Ishikawa (cell line): ENCODE measurements around the gene SCAMP1.

Experiments used
- CEBPB ChIP-seq: IDR thresholded peaks from 2 replicates; pipeline ENCODE4 v1.6.1; 2012
- CREB1 ChIP-seq: IDR thresholded peaks from 2 replicates; pipeline ENCODE4 v1.6.1; 2012; ENCODE audit warnings: low read depth
- EGR1 ChIP-seq: IDR thresholded peaks from 2 replicates; pipeline ENCODE4 v1.6.1; 2012
- EP300 ChIP-seq: IDR thresholded peaks from 2 replicates; pipeline ENCODE4 v1.6.1; 2012; ENCODE audit warnings: borderline replicate concordance
- FOXM1 ChIP-seq: IDR thresholded peaks from 2 replicates; pipeline ENCODE4 v1.6.1; 2012; ENCODE audit warnings: low read depth, borderline replicate concordance
- MAX ChIP-seq: IDR thresholded peaks from 2 replicates; pipeline ENCODE4 v1.6.1; 2012
- NFIC ChIP-seq: IDR thresholded peaks from 2 replicates; pipeline ENCODE4 v1.6.1; 2012
- RAD21 ChIP-seq: IDR thresholded peaks from 2 replicates; pipeline ENCODE4 v1.6.1; 2012; ENCODE audit warnings: low read depth
- REST ChIP-seq: IDR thresholded peaks from 2 replicates; pipeline ENCODE4 v1.6.1; 2012; ENCODE audit warnings: low read depth, mild to moderate bottlenecking
- TAF1 ChIP-seq: IDR thresholded peaks from 2 replicates; pipeline ENCODE4 v1.6.1; 2012; ENCODE audit warnings: low read depth, mild to moderate bottlenecking
- TCF12 ChIP-seq: IDR thresholded peaks from 2 replicates; pipeline ENCODE4 v1.6.1; 2012; ENCODE audit warnings: low read depth
- TEAD4 ChIP-seq: IDR thresholded peaks from 2 replicates; pipeline ENCODE4 v1.6.1; 2012
- USF1 ChIP-seq: IDR thresholded peaks from 2 replicates; pipeline ENCODE4 v1.6.1; 2012
- YY1 ChIP-seq: IDR thresholded peaks from 2 replicates; pipeline ENCODE4 v1.6.1; 2012; ENCODE audit warnings: low read depth
- ZBTB7A ChIP-seq: IDR thresholded peaks from 2 replicates; pipeline ENCODE4 v1.6.1; 2012; ENCODE audit warnings: low read depth

Gene SCAMP1

GRCh38 chr5:78369680-78370079 is 9.3 kb downstream of the SCAMP1 start:
- TF ChIP-seq TEAD4 (no peak), FOXM1 (no peak), TCF12 (no peak), EP300 (no peak), NFIC (no peak), MAX (no peak), YY1 (no peak), USF1 (no peak), RAD21 (no peak), REST (no peak), TAF1 (no peak), EGR1 (no peak), ZBTB7A (no peak), CREB1 (no peak), CEBPB (no peak)

GRCh38 chr5:78373231-78373630 is 12.8 kb downstream of the SCAMP1 start:
- TF ChIP-seq REST (no peak), CREB1 (no peak), EP300 (no peak)

- TF ChIP-seq EGR1 (no peak), USF1 (no peak), ZBTB7A (no peak)
Observed at GRCh38 chr5:78376315-78376714, 15.9 kb downstream of the SCAMP1 start.

- TF ChIP-seq ZBTB7A = no peak
Observed at GRCh38 chr5:78377056-78377717, 16.8 kb downstream of the SCAMP1 start.

- TF ChIP-seq FOXM1 = no peak
- no peak for TF ChIP-seq USF1
- no peak for TF ChIP-seq CREB1
- TF ChIP-seq CEBPB = no peak
- TF ChIP-seq TCF12 = no peak
- TF ChIP-seq REST = no peak
- no peak for TF ChIP-seq NFIC
- TF ChIP-seq MAX = no peak
Observed at GRCh38 chr5:78377718-78378105, 17.3 kb downstream of the SCAMP1 start.
